ENCODE measurements around the gene NKX1-2.

The NKX1-2 gene

DNA sequence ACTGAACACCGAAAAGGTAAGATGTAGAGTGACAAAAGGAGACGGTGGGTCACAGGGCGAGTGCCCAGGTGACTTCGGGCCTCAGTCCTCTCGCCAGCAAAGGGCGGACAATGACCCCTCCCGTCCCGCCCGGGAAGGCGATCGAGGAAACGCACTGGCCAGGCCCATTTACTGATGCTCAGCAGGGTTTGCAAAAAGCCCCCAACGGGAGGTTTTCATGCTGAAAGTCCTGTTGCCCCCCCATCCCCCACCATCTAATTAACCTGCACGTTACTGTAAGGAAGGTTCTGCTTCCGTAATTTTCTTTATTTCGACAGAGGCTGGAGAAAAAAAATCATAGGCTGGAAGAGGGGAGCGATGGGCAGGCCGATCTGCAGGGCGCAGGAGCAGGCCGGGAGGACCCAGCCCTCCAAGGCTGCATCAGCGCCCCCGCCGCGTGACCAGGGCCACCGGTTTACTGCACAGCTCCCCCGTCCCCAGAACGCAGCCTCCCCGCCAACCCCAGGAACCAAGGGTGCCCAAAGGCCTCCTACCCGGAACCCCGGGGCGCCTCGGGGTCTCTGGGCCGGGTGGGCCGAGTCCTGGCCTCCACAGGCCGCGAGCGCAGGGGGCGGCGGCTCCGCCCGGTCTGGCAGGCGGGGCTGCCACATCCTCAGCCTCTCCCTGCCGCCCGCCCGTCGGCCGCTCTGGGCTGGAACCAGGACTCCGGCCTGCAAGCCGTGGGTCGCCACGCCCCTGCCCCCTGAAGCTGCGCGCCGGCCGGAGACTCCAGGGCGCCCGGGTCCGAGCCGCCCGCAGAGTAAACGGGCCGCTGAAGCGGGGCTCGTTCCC lies 31.7 kb downstream of the NKX1-2 start (continued):
- TF ChIP-seq, protein P1, sequence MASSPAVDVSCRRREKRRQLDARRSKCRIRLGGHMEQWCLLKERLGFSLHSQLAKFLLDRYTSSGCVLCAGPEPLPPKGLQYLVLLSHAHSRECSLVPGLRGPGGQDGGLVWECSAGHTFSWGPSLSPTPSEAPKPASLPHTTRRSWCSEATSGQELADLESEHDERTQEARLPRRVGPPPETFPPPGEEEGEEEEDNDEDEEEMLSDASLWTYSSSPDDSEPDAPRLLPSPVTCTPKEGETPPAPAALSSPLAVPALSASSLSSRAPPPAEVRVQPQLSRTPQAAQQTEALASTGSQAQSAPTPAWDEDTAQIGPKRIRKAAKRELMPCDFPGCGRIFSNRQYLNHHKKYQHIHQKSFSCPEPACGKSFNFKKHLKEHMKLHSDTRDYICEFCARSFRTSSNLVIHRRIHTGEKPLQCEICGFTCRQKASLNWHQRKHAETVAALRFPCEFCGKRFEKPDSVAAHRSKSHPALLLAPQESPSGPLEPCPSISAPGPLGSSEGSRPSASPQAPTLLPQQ (tag by site-specific recombination; IDR thresholded peaks at IDR 0.05), result no peak
- TF ChIP-seq ZNF169 (tag by site-specific recombination; IDR thresholded peaks at IDR 0.05) (no peak), ZNF660 (tag by site-specific recombination; IDR thresholded peaks at IDR 0.05) (no peak), BCL11B (tag by site-specific recombination; IDR thresholded peaks at IDR 0.05; ENCODE audit: low read depth) (no peak), KLF1 (tag by site-specific recombination; IDR thresholded peaks at IDR 0.05) (peak; percentile 24; the same call in 1 of the 2 replicates), KLF8 (tag by site-specific recombination; IDR thresholded peaks at IDR 0.05) (peak; percentile 56; the same call in 1 of the 2 replicates), EGR2 (tag by site-specific recombination; IDR thresholded peaks at IDR 0.05; ENCODE audit: low read depth) (no peak), RBAK (tag by site-specific recombination; IDR thresholded peaks at IDR 0.05) (no peak), ZNF311 (tag by site-specific recombination; IDR thresholded peaks at IDR 0.05; ENCODE audit: borderline replicate concordance) (no peak), ZNF341 (tag by site-specific recombination; IDR thresholded peaks at IDR 0.05; ENCODE audit: low read depth) (0 out of 2 replicates have a peak, but pooled peaks have one; percentile 10), HOXD13 (CRISPR knock-in tag; IDR thresholded peaks at IDR 0.05; ENCODE audit: borderline replicate concordance) (no peak), ZNF423 (tag by site-specific recombination; IDR thresholded peaks at IDR 0.05) (0 out of 2 replicates have a peak, but pooled peaks have one; percentile 26), ZNF223 (tag by site-specific recombination; IDR thresholded peaks at IDR 0.05) (no peak), PRDM1 (tag by site-specific recombination; IDR thresholded peaks at IDR 0.05) (no peak), ZNF433 (tag by site-specific recombination; IDR thresholded peaks at IDR 0.05; ENCODE audit: low read depth) (no peak), ZNF175 (tag by site-specific recombination; IDR thresholded peaks at IDR 0.05) (no peak), ZNF114 (tag by site-specific recombination; IDR thresholded peaks at IDR 0.05) (no peak), ZNF621 (tag by site-specific recombination; IDR thresholded peaks at IDR 0.05) (no peak), ZNF664 (tag by site-specific recombination; IDR thresholded peaks at IDR 0.05) (no peak), ZNF777 (tag by site-specific recombination; IDR thresholded peaks at IDR 0.05; ENCODE audit: borderline replicate concordance) (no peak), SP2 (tag by site-specific recombination; IDR thresholded peaks at IDR 0.05) (peak; percentile 57), ZNF571 (tag by site-specific recombination; IDR thresholded peaks at IDR 0.05) (no peak), ZBTB20 (tag by site-specific recombination; IDR thresholded peaks at IDR 0.05) (peak; percentile 16; the same call in 1 of the 2 replicates), ZNF174 (tag by site-specific recombination; IDR thresholded peaks at IDR 0.05) (no peak), ZBTB1 (tag by site-specific recombination; IDR thresholded peaks at IDR 0.05) (no peak), ZNF629 (tag by site-specific recombination; IDR thresholded peaks at IDR 0.05) (no peak), GLIS1 (tag by site-specific recombination; IDR thresholded peaks at IDR 0.05) (0 out of 2 replicates have a peak, but pooled peaks have one; percentile 16)
- TF ChIP-seq, protein P2, sequence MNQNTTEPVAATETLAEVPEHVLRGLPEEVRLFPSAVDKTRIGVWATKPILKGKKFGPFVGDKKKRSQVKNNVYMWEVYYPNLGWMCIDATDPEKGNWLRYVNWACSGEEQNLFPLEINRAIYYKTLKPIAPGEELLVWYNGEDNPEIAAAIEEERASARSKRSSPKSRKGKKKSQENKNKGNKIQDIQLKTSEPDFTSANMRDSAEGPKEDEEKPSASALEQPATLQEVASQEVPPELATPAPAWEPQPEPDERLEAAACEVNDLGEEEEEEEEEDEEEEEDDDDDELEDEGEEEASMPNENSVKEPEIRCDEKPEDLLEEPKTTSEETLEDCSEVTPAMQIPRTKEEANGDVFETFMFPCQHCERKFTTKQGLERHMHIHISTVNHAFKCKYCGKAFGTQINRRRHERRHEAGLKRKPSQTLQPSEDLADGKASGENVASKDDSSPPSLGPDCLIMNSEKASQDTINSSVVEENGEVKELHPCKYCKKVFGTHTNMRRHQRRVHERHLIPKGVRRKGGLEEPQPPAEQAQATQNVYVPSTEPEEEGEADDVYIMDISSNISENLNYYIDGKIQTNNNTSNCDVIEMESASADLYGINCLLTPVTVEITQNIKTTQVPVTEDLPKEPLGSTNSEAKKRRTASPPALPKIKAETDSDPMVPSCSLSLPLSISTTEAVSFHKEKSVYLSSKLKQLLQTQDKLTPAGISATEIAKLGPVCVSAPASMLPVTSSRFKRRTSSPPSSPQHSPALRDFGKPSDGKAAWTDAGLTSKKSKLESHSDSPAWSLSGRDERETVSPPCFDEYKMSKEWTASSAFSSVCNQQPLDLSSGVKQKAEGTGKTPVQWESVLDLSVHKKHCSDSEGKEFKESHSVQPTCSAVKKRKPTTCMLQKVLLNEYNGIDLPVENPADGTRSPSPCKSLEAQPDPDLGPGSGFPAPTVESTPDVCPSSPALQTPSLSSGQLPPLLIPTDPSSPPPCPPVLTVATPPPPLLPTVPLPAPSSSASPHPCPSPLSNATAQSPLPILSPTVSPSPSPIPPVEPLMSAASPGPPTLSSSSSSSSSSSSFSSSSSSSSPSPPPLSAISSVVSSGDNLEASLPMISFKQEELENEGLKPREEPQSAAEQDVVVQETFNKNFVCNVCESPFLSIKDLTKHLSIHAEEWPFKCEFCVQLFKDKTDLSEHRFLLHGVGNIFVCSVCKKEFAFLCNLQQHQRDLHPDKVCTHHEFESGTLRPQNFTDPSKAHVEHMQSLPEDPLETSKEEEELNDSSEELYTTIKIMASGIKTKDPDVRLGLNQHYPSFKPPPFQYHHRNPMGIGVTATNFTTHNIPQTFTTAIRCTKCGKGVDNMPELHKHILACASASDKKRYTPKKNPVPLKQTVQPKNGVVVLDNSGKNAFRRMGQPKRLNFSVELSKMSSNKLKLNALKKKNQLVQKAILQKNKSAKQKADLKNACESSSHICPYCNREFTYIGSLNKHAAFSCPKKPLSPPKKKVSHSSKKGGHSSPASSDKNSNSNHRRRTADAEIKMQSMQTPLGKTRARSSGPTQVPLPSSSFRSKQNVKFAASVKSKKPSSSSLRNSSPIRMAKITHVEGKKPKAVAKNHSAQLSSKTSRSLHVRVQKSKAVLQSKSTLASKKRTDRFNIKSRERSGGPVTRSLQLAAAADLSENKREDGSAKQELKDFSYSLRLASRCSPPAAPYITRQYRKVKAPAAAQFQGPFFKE (tag by site-specific recombination; IDR thresholded peaks at IDR 0.05; ENCODE audit: borderline replicate concordance), result no peak
- TF ChIP-seq, protein P3, sequence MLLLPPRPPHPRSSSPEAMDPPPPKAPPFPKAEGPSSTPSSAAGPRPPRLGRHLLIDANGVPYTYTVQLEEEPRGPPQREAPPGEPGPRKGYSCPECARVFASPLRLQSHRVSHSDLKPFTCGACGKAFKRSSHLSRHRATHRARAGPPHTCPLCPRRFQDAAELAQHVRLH (tag by site-specific recombination; IDR thresholded peaks at IDR 0.05), result no peak
- TF ChIP-seq, protein P4, sequence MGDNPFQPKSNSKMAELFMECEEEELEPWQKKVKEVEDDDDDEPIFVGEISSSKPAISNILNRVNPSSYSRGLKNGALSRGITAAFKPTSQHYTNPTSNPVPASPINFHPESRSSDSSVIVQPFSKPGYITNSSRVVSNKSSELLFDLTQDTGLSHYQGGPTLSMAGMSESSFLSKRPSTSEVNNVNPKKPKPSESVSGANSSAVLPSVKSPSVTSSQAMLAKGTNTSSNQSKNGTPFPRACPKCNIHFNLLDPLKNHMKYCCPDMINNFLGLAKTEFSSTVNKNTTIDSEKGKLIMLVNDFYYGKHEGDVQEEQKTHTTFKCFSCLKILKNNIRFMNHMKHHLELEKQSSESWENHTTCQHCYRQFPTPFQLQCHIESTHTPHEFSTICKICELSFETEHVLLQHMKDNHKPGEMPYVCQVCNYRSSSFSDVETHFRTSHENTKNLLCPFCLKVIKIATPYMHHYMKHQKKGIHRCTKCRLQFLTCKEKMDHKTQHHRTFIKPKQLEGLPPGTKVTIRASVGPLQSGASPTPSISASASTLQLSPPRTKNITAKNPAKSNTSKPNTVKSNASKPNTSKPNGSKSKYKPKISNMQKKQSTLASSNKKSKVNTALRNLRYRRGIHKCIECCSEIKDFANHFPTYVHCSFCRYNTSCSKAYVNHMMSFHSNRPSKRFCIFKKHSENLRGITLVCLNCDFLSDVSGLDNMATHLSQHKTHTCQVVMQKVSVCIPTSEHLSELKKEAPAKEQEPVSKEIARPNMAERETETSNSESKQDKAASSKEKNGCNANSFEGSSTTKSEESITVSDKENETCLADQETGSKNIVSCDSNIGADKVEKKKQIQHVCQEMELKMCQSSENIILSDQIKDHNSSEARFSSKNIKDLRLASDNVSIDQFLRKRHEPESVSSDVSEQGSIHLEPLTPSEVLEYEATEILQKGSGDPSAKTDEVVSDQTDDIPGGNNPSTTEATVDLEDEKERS (tag by site-specific recombination; IDR thresholded peaks at IDR 0.05), result no peak
